ENCODE data around the gene TNS3. TPM values are rescaled to one million over a fixed set of nuclear protein-coding genes. Genes with fewer than 3 reads are reported as not detected.

Gene TNS3
- total and polyA plus RNA-seq, 2 donors (not counting 3 experiments of a cell fraction or from before 2014, with no cell fraction given): 10.4 to 45.1 TPM

- no peaks in the 10 kb centered on the region for H3K36me3 ChIP-seq (ENCODE audit: control insufficient read depth in 2 of 2, extremely low read depth in 1 of 2, insufficient read depth in 2 of 2, low read length in 2 of 2)
- H3K4me2 ChIP-seq (ENCODE audit: insufficient read depth, low read length): no peak overlapping the region
- dilution Hi-C loops (cut with MboI; ENCODE audit: extremely low pct_ligation_motif_present, low sequenced_read_pairs): no loop called here
- no peaks in the 10 kb centered on the region for H4K20me1 ChIP-seq (replicated peaks; ENCODE audit: control insufficient read depth, extremely low read depth, insufficient read depth, low read length)
- DNase-seq (ENCODE audit: low read depth, low spot score) (no peak), FAIRE-seq (no peak)
- no peak overlapping the region for H3K4me3 ChIP-seq (replicated peaks in 1 of 3; ENCODE audit: insufficient read depth in 1 of 3, low read depth in 1 of 3, low read length in 3 of 3)
- H3K79me2 ChIP-seq (ENCODE audit: control insufficient read depth, insufficient read depth, low read length): no peaks in the 10 kb centered on the region
- no TSS peak for BruUV-seq (replicated peaks)
- TF ChIP-seq GATA2 (IDR thresholded peaks at IDR 0.05; ENCODE audit: insufficient read depth, insufficient read length, low read depth, low read length) (no peak), MYC (IDR thresholded peaks at IDR 0.05; ENCODE audit: low read depth, low read length) (no peak), FOS (IDR thresholded peaks at IDR 0.05; ENCODE audit: borderline replicate concordance, insufficient read depth, low read length) (no peak), JUN (IDR thresholded peaks at IDR 0.05; ENCODE audit: borderline replicate concordance, insufficient read depth, insufficient read length, low read depth) (no peak), POLR2A (IDR thresholded peaks at IDR 0.05; ENCODE audit: low read depth, low read length) (no peak), CTCF (IDR thresholded peaks at IDR 0.05; ENCODE audit: extremely low read depth in 1 of 2, insufficient read depth in 1 of 2, low read depth in 1 of 2, low read length in 2 of 2) (no peak), POLR2AphosphoS5 (IDR thresholded peaks at IDR 0.05; ENCODE audit: insufficient read depth, low read depth, low read length) (no peak), EZH2 (IDR thresholded peaks at IDR 0.05; ENCODE audit: borderline replicate concordance, low read depth, low read length, severe bottlenecking) (no peak)
- TF ChIP-seq, protein P1, sequence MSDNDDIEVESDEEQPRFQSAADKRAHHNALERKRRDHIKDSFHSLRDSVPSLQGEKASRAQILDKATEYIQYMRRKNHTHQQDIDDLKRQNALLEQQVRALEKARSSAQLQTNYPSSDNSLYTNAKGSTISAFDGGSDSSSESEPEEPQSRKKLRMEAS (IDR thresholded peaks at IDR 0.05; ENCODE audit: insufficient read depth, insufficient read length): no peak
- peaks cover 0 to 3% of the 10 kb centered on the region in 2 experiments for H3K27me3 ChIP-seq (ENCODE audit: control insufficient read depth in 2 of 2, insufficient read depth in 2 of 2, low read length in 2 of 2)
- H3K9me3 ChIP-seq (replicated peaks; ENCODE audit: control insufficient read depth, insufficient read depth, low read length): no peaks in the 10 kb centered on the region
- ChIA-PET POLR2A (no interaction called here), CTCF (no interaction called here)
- H3K27ac ChIP-seq (ENCODE audit: insufficient read depth, low read depth, low read length): no peak overlapping the region
- H3K9ac ChIP-seq (replicated peaks; ENCODE audit: extremely low read depth, insufficient read depth, low read length): no peak overlapping the region
- no peaks in the 10 kb centered on the region for H3K4me1 ChIP-seq (ENCODE audit: control insufficient read depth, extremely low read depth, insufficient read depth, low read length)
- intact Hi-C loops (cut with micrococcal nuclease): no loop called here
- no peak overlapping the region for H2AFZ ChIP-seq (ENCODE audit: low read depth, low read length)
- H3K9me1 ChIP-seq (replicated peaks; ENCODE audit: control insufficient read depth, extremely low read depth, insufficient read depth, low read length): no peaks in the 10 kb centered on the region
Measured at GRCh38 chr7:47228386-47229014, 353.4 kb downstream of the TNS3 start.

Data from endothelial cell of umbilical vein (primary cell).